ENCODE results near the gene ENTHD1. TPM values are rescaled to one million over a fixed set of nuclear protein-coding genes. Genes with fewer than 3 reads are reported as not detected.

ENTHD1 gene
- total RNA-seq, 2 donors from 2014 or later, result 0.09 to 5.1 TPM

- H3K27ac ChIP-seq, result no peak overlapping the region
- no peaks in the 10 kb centered on the region for H3K9me3 ChIP-seq
- 86% methylated on average over 4 of the region's 4 CpGs for WGBS
- H3K4me1 ChIP-seq (replicated peaks), result no peaks in the 10 kb centered on the region
- intact Hi-C loops (cut with DNase I), result no loop called here
- H3K36me3 ChIP-seq, result no peaks in the 10 kb centered on the region
- TF ChIP-seq POLR2AphosphoS5 (IDR thresholded peaks at IDR 0.05), result no peak
- no peak for TF ChIP-seq POLR2A (IDR thresholded peaks at IDR 0.05)
- TF ChIP-seq CTCF (IDR thresholded peaks at IDR 0.05), result no peak
- no peak overlapping the region for H3K4me3 ChIP-seq
- no peaks in the 10 kb centered on the region for H3K27me3 ChIP-seq (replicated peaks; ENCODE audit: insufficient read depth)
- no peak for DNase-seq (ENCODE audit: low spot score)
These were observed 83.6 kb downstream of the ENTHD1 start for GRCh38 chr22:39809772-39810557.

DNA sequence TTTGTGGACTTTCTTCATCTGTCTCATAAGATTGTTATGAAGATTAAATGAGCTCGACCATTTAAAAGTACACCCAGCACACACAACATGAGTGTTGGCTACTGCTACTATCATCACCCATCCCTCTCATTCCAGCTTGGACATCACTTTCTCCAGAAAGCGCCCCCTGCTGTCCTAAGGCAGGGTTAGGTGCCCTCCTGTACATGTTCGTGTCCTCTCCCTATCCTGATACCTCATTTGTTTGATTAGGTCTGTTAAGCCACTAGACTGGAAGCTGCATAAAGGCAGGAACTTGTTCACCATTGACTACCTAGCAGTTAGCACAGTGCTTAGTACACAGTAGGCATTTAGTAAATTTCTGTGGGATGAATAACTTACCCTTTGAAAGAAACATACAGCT is 85.5 kb downstream of the ENTHD1 start:
- intact Hi-C loops (cut with DNase I), result no loop called here
- Histone ChIP-seq H3K27me3 (replicated peaks; ENCODE audit: insufficient read depth) (no peaks in the 10 kb centered on the region), H3K4me1 (replicated peaks) (no peaks in the 10 kb centered on the region), H3K27ac (no peak overlapping the region), H3K4me3 (no peak overlapping the region), H3K9me3 (no peaks in the 10 kb centered on the region), H3K36me3 (no peaks in the 10 kb centered on the region)
- 48% methylated on average over 3 of the region's 3 CpGs for WGBS
- TF ChIP-seq CTCF (IDR thresholded peaks at IDR 0.05) (no peak), POLR2AphosphoS5 (IDR thresholded peaks at IDR 0.05) (no peak), POLR2A (IDR thresholded peaks at IDR 0.05) (no peak)
- DNase-seq (ENCODE audit: low spot score), result no peak

GRCh38 chr22:39806109-39806508 is 87.5 kb downstream of the ENTHD1 start:
- no peaks in the 10 kb centered on the region for H3K27me3 ChIP-seq (replicated peaks; ENCODE audit: insufficient read depth)
- TF ChIP-seq POLR2AphosphoS5 (IDR thresholded peaks at IDR 0.05) (no peak), CTCF (IDR thresholded peaks at IDR 0.05) (no peak), POLR2A (IDR thresholded peaks at IDR 0.05) (no peak)
- WGBS, result 45% methylated on average over 2 of the region's 2 CpGs
- H3K27ac ChIP-seq, result no peak overlapping the region
- H3K9me3 ChIP-seq, result no peaks in the 10 kb centered on the region
- H3K36me3 ChIP-seq, result no peaks in the 10 kb centered on the region
- DNase-seq (ENCODE audit: low spot score), result no peak
- intact Hi-C loops (cut with DNase I), result no loop called here
- H3K4me3 ChIP-seq, result no peak overlapping the region
- H3K4me1 ChIP-seq (replicated peaks), result no peaks in the 10 kb centered on the region

GRCh38 chr22:39805117-39805516 is 88.4 kb downstream of the ENTHD1 start:
- Histone ChIP-seq H3K9me3 (no peaks in the 10 kb centered on the region), H3K4me1 (replicated peaks) (no peaks in the 10 kb centered on the region), H3K27ac (no peak overlapping the region), H3K27me3 (replicated peaks; ENCODE audit: insufficient read depth) (no peaks in the 10 kb centered on the region), H3K4me3 (no peak overlapping the region), H3K36me3 (no peaks in the 10 kb centered on the region)
- no peak for TF ChIP-seq POLR2AphosphoS5 (IDR thresholded peaks at IDR 0.05)
- no peak for TF ChIP-seq CTCF (IDR thresholded peaks at IDR 0.05)
- TF ChIP-seq POLR2A (IDR thresholded peaks at IDR 0.05), result no peak
- WGBS, result 95% methylated on average over 5 of the region's 5 CpGs
- DNase-seq (ENCODE audit: low spot score), result no peak
- intact Hi-C loops (cut with DNase I), result no loop called here

- Histone ChIP-seq H3K27me3 (replicated peaks; ENCODE audit: insufficient read depth) (no peaks in the 10 kb centered on the region), H3K27ac (no peak overlapping the region), H3K9me3 (no peaks in the 10 kb centered on the region), H3K36me3 (no peaks in the 10 kb centered on the region), H3K4me1 (replicated peaks) (no peaks in the 10 kb centered on the region), H3K4me3 (no peak overlapping the region)
- 93% methylated on average over 4 of the region's 4 CpGs for WGBS
- TF ChIP-seq POLR2AphosphoS5 (IDR thresholded peaks at IDR 0.05) (no peak), POLR2A (IDR thresholded peaks at IDR 0.05) (no peak), CTCF (IDR thresholded peaks at IDR 0.05) (no peak)
- intact Hi-C loops (cut with DNase I), result no loop called here
- no peak for DNase-seq (ENCODE audit: low spot score)
These were observed 90.9 kb downstream of the ENTHD1 start for GRCh38 chr22:39802682-39803081.
